Hepatocyte (in vitro differentiated cells): ENCODE data around the gene ERCC2.

Experiments
- EZH2 ChIP-seq: fragments of 200-600 bp; sonication (generic); IDR thresholded peaks from 2 replicates; pipeline ENCODE4 v1.6.1; 2016; ENCODE audit warnings: antibody characterized with exemption, mild to moderate bottlenecking, borderline replicate concordance
- TF ChIP-seq, protein P1 (sequence below): fragments of 200-600 bp; sonication (generic); IDR thresholded peaks from 2 replicates; pipeline ENCODE4 v1.5.1; 2016; ENCODE audit warnings: antibody characterized with exemption, mild to moderate bottlenecking; ENCODE audit not compliant: poor library complexity

GRCh38 chr19:45305007-45305406 is 65.4 kb downstream of the ERCC2 start:
- TF ChIP-seq, protein P1, sequence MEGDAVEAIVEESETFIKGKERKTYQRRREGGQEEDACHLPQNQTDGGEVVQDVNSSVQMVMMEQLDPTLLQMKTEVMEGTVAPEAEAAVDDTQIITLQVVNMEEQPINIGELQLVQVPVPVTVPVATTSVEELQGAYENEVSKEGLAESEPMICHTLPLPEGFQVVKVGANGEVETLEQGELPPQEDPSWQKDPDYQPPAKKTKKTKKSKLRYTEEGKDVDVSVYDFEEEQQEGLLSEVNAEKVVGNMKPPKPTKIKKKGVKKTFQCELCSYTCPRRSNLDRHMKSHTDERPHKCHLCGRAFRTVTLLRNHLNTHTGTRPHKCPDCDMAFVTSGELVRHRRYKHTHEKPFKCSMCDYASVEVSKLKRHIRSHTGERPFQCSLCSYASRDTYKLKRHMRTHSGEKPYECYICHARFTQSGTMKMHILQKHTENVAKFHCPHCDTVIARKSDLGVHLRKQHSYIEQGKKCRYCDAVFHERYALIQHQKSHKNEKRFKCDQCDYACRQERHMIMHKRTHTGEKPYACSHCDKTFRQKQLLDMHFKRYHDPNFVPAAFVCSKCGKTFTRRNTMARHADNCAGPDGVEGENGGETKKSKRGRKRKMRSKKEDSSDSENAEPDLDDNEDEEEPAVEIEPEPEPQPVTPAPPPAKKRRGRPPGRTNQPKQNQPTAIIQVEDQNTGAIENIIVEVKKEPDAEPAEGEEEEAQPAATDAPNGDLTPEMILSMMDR = no peak
- TF ChIP-seq EZH2 = no peak
